ENCODE measurements around the gene ZSCAN22. TPM values are rescaled to one million over a fixed set of nuclear protein-coding genes. Genes with fewer than 3 reads are reported as not detected.

The ZSCAN22 gene
- total and polyA plus RNA-seq, 2 experiments from 2014 or later: 0.86 to 2.9 TPM

- Mint-ChIP-seq H3K36me3 (ENCODE audit: low read depth) (peaks cover 3% of the 10 kb centered on the region; the same call in 1 of the 3 replicates), H3K9me3 (peaks cover 3% of the 10 kb centered on the region; the same call in 1 of the 3 replicates), H3K4me1 (no peaks in the 10 kb centered on the region; the same call in 2 of the 3 replicates), H3K27ac (no peak overlapping the region), H3K4me3 (no peak overlapping the region), H3K27me3 (ENCODE audit: insufficient read depth, low read depth, poor library complexity) (peaks cover 6% of the 10 kb centered on the region)
- DNase-seq (ENCODE audit: low spot score) (no peak), ATAC-seq (no peak)
- Histone ChIP-seq H3K4me3 (no peak overlapping the region), H3K9me2 (ENCODE audit: insufficient read depth) (no peaks in the 10 kb centered on the region), H3F3A (replicated peaks; ENCODE audit: low read depth) (peaks cover 4% of the 10 kb centered on the region; the same call in 1 of the 2 replicates), H3K79me2 (replicated peaks; ENCODE audit: insufficient read depth) (no peaks in the 10 kb centered on the region), H3K36me3 (ENCODE audit: insufficient read depth) (no peaks in the 10 kb centered on the region), H3K27ac (ENCODE audit: low read depth) (no peak overlapping the region), H4K20me1 (replicated peaks; ENCODE audit: insufficient read depth) (no peaks in the 10 kb centered on the region), H3K4me1 (ENCODE audit: insufficient read depth) (no peaks in the 10 kb centered on the region), H3K27me3 (ENCODE audit: insufficient read depth) (no peaks in the 10 kb centered on the region), H2AFZ (no peak overlapping the region), H3K4me2 (no peak overlapping the region)
- TF ChIP-seq ZNF114 (CRISPR knock-in tag; IDR thresholded peaks at IDR 0.05) (no peak), POLR2AphosphoS5 (IDR thresholded peaks at IDR 0.05; ENCODE audit: low read depth) (no peak), CREB1 (CRISPR knock-in tag; IDR thresholded peaks at IDR 0.05; ENCODE audit: low read depth) (no peak), ZNF331 (CRISPR knock-in tag; IDR thresholded peaks at IDR 0.05; ENCODE audit: low read depth) (no peak)
- TF ChIP-seq, protein P1, sequence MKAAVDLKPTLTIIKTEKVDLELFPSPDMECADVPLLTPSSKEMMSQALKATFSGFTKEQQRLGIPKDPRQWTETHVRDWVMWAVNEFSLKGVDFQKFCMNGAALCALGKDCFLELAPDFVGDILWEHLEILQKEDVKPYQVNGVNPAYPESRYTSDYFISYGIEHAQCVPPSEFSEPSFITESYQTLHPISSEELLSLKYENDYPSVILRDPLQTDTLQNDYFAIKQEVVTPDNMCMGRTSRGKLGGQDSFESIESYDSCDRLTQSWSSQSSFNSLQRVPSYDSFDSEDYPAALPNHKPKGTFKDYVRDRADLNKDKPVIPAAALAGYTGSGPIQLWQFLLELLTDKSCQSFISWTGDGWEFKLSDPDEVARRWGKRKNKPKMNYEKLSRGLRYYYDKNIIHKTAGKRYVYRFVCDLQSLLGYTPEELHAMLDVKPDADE (IDR thresholded peaks at IDR 0.05): no peak
- TF ChIP-seq, protein P2, sequence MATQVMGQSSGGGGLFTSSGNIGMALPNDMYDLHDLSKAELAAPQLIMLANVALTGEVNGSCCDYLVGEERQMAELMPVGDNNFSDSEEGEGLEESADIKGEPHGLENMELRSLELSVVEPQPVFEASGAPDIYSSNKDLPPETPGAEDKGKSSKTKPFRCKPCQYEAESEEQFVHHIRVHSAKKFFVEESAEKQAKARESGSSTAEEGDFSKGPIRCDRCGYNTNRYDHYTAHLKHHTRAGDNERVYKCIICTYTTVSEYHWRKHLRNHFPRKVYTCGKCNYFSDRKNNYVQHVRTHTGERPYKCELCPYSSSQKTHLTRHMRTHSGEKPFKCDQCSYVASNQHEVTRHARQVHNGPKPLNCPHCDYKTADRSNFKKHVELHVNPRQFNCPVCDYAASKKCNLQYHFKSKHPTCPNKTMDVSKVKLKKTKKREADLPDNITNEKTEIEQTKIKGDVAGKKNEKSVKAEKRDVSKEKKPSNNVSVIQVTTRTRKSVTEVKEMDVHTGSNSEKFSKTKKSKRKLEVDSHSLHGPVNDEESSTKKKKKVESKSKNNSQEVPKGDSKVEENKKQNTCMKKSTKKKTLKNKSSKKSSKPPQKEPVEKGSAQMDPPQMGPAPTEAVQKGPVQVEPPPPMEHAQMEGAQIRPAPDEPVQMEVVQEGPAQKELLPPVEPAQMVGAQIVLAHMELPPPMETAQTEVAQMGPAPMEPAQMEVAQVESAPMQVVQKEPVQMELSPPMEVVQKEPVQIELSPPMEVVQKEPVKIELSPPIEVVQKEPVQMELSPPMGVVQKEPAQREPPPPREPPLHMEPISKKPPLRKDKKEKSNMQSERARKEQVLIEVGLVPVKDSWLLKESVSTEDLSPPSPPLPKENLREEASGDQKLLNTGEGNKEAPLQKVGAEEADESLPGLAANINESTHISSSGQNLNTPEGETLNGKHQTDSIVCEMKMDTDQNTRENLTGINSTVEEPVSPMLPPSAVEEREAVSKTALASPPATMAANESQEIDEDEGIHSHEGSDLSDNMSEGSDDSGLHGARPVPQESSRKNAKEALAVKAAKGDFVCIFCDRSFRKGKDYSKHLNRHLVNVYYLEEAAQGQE (IDR thresholded peaks at IDR 0.05; ENCODE audit: unreplicated experiment): no peak
These were observed 37.4 kb downstream of the ZSCAN22 start for GRCh38 chr19:58364146-58364545.

GRCh38 chr19:58366585-58367430 is 40.0 kb downstream of the ZSCAN22 start:
- peaks cover 3% of the 10 kb centered on the region; the same call in 1 of the 3 replicates for H3K9me3 Mint-ChIP-seq
- Histone ChIP-seq H3K36me3 (ENCODE audit: insufficient read depth) (no peaks in the 10 kb centered on the region), H3K27me3 (ENCODE audit: insufficient read depth) (no peaks in the 10 kb centered on the region), H3K4me3 (no peak overlapping the region), H3K79me2 (replicated peaks; ENCODE audit: insufficient read depth) (no peaks in the 10 kb centered on the region), H4K20me1 (replicated peaks; ENCODE audit: insufficient read depth) (no peaks in the 10 kb centered on the region), H3K27ac (ENCODE audit: low read depth) (no peak overlapping the region), H3K9me2 (ENCODE audit: insufficient read depth) (no peaks in the 10 kb centered on the region), H3K4me1 (ENCODE audit: insufficient read depth) (no peaks in the 10 kb centered on the region), H2AFZ (no peak overlapping the region), H3K4me2 (no peak overlapping the region), H3F3A (replicated peaks; ENCODE audit: low read depth) (peaks cover 4% of the 10 kb centered on the region; the same call in 1 of the 2 replicates)
- H3K36me3 Mint-ChIP-seq (ENCODE audit: low read depth): peaks cover 3% of the 10 kb centered on the region; the same call in 1 of the 3 replicates
- H3K27me3 Mint-ChIP-seq (ENCODE audit: insufficient read depth, low read depth, poor library complexity): peaks cover 8% of the 10 kb centered on the region
- DNase-seq (ENCODE audit: low spot score): peak; percentile 51
- H3K4me1 Mint-ChIP-seq: no peaks in the 10 kb centered on the region
- TF ChIP-seq, protein P3, sequence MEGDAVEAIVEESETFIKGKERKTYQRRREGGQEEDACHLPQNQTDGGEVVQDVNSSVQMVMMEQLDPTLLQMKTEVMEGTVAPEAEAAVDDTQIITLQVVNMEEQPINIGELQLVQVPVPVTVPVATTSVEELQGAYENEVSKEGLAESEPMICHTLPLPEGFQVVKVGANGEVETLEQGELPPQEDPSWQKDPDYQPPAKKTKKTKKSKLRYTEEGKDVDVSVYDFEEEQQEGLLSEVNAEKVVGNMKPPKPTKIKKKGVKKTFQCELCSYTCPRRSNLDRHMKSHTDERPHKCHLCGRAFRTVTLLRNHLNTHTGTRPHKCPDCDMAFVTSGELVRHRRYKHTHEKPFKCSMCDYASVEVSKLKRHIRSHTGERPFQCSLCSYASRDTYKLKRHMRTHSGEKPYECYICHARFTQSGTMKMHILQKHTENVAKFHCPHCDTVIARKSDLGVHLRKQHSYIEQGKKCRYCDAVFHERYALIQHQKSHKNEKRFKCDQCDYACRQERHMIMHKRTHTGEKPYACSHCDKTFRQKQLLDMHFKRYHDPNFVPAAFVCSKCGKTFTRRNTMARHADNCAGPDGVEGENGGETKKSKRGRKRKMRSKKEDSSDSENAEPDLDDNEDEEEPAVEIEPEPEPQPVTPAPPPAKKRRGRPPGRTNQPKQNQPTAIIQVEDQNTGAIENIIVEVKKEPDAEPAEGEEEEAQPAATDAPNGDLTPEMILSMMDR (conservative IDR thresholded peaks at IDR 0.05; ENCODE audit: low read depth in 2 of 2): peak in 1 of 2 experiments; percentile 51; a peak in 2 of 4 replicates
- TF ChIP-seq JUNB (IDR thresholded peaks at IDR 0.05; ENCODE audit: unreplicated experiment): no peak
- H3K27ac Mint-ChIP-seq: no peak overlapping the region
- no peak overlapping the region for H3K4me3 Mint-ChIP-seq
- no peak for ATAC-seq

All from GM23338 (cell line).